ENCODE data around the gene CORO6. TPM values are rescaled to one million over a fixed set of nuclear protein-coding genes. Genes with fewer than 3 reads are reported as not detected.

CORO6 gene
- total and polyA plus RNA-seq, 2 of the 13 experiments (the other 11 are each of a cell fraction or from before 2014, with no cell fraction given) = 0.42 to 0.82 TPM

DNA sequence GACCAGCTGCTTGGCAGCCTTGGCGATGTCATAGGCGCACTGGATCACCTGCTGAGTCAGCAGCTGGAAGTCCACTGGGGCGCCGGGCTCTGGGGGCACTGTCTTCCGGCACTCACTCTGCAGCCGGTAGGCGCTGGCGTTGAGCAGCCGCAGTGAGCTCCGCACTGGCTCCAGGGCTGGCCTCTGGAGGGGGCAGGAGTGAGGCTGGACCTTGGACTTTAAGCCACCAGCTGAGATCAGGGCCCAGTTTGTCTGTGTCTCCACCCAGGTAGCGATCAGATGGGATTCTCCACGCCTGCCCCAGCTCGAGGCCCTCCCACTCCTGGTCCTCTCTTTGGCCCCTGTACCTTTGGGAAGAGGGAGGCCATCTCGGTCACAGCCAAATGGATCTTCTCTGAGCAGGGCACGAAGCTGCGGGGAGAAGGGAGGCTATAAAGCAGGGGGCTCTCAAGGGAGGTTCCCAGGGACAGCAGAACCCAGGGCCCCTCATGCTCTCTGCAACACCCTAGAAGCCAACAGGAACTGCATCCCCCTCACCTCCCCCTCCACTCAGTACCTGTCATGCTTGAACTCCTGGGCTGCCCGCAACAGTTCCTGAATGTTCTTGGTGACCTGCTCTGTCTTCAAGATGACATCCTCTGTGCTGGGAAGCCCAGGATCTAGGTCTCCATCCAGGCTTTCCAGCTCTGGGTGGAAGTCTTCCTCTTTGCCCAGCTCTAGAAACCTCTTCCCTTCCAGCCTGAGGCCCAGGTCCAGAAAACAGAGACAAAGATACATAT lies 47.8 kb downstream of the CORO6 start (continued):
- TF ChIP-seq, protein P1, sequence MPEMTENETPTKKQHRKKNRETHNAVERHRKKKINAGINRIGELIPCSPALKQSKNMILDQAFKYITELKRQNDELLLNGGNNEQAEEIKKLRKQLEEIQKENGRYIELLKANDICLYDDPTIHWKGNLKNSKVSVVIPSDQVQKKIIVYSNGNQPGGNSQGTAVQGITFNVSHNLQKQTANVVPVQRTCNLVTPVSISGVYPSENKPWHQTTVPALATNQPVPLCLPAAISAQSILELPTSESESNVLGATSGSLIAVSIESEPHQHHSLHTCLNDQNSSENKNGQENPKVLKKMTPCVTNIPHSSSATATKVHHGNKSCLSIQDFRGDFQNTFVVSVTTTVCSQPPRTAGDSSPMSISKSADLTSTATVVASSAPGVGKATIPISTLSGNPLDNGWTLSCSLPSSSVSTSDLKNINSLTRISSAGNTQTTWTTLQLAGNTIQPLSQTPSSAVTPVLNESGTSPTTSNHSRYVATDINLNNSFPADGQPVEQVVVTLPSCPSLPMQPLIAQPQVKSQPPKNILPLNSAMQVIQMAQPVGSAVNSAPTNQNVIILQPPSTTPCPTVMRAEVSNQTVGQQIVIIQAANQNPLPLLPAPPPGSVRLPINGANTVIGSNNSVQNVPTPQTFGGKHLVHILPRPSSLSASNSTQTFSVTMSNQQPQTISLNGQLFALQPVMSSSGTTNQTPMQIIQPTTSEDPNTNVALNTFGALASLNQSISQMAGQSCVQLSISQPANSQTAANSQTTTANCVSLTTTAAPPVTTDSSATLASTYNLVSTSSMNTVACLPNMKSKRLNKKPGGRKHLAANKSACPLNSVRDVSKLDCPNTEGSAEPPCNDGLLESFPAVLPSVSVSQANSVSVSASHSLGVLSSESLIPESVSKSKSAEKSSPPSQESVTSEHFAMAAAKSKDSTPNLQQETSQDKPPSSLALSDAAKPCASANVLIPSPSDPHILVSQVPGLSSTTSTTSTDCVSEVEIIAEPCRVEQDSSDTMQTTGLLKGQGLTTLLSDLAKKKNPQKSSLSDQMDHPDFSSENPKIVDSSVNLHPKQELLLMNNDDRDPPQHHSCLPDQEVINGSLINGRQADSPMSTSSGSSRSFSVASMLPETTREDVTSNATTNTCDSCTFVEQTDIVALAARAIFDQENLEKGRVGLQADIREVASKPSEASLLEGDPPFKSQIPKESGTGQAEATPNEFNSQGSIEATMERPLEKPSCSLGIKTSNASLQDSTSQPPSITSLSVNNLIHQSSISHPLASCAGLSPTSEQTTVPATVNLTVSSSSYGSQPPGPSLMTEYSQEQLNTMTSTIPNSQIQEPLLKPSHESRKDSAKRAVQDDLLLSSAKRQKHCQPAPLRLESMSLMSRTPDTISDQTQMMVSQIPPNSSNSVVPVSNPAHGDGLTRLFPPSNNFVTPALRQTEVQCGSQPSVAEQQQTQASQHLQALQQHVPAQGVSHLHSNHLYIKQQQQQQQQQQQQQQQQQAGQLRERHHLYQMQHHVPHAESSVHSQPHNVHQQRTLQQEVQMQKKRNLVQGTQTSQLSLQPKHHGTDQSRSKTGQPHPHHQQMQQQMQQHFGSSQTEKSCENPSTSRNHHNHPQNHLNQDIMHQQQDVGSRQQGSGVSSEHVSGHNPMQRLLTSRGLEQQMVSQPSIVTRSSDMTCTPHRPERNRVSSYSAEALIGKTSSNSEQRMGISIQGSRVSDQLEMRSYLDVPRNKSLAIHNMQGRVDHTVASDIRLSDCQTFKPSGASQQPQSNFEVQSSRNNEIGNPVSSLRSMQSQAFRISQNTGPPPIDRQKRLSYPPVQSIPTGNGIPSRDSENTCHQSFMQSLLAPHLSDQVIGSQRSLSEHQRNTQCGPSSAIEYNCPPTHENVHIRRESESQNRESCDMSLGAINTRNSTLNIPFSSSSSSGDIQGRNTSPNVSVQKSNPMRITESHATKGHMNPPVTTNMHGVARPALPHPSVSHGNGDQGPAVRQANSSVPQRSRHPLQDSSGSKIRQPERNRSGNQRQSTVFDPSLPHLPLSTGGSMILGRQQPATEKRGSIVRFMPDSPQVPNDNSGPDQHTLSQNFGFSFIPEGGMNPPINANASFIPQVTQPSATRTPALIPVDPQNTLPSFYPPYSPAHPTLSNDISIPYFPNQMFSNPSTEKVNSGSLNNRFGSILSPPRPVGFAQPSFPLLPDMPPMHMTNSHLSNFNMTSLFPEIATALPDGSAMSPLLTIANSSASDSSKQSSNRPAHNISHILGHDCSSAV (CRISPR knock-in tag; IDR thresholded peaks at IDR 0.05; ENCODE audit: borderline replicate concordance) = no peak
- TF ChIP-seq, protein P2, sequence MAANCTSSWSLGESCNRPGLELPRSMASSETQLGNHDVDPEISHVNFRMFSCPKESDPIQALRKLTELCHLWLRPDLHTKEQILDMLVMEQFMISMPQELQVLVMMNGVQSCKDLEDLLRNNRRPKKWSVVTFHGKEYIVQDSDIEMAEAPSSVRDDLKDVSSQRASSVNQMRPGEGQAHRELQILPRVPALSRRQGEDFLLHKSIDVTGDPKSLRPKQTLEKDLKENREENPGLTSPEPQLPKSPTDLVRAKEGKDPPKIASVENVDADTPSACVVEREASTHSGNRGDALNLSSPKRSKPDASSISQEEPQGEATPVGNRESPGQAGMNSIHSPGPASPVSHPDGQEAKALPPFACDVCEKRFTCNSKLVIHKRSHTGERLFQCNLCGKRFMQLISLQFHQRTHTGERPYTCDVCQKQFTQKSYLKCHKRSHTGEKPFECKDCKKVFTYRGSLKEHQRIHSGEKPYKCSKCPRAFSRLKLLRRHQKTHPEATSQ (CRISPR knock-in tag; IDR thresholded peaks at IDR 0.05; ENCODE audit: borderline replicate concordance) = 0 out of 2 replicates have a peak, but pooled peaks have one; percentile 33
- TF ChIP-seq PAX8 (CRISPR knock-in tag; IDR thresholded peaks at IDR 0.05; ENCODE audit: borderline replicate concordance) (0 out of 2 replicates have a peak, but pooled peaks have one; percentile 40), NFE2L1 (CRISPR knock-in tag; IDR thresholded peaks at IDR 0.05; ENCODE audit: borderline replicate concordance) (no peak), SP1 (IDR thresholded peaks at IDR 0.05) (no peak), SP1 (CRISPR knock-in tag; IDR thresholded peaks at IDR 0.05) (peak; percentile 37; the same call in 1 of the 2 replicates), TBL1XR1 (IDR thresholded peaks at IDR 0.05; ENCODE audit: borderline replicate concordance, low read length, partially characterized antibody) (no peak)
- TF ChIP-seq, protein P3, sequence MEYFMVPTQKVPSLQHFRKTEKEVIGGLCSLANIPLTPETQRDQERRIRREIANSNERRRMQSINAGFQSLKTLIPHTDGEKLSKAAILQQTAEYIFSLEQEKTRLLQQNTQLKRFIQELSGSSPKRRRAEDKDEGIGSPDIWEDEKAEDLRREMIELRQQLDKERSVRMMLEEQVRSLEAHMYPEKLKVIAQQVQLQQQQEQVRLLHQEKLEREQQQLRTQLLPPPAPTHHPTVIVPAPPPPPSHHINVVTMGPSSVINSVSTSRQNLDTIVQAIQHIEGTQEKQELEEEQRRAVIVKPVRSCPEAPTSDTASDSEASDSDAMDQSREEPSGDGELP (IDR thresholded peaks at IDR 0.05; ENCODE audit: borderline replicate concordance, low read depth) = peak; percentile 99
- TF ChIP-seq, protein P4, sequence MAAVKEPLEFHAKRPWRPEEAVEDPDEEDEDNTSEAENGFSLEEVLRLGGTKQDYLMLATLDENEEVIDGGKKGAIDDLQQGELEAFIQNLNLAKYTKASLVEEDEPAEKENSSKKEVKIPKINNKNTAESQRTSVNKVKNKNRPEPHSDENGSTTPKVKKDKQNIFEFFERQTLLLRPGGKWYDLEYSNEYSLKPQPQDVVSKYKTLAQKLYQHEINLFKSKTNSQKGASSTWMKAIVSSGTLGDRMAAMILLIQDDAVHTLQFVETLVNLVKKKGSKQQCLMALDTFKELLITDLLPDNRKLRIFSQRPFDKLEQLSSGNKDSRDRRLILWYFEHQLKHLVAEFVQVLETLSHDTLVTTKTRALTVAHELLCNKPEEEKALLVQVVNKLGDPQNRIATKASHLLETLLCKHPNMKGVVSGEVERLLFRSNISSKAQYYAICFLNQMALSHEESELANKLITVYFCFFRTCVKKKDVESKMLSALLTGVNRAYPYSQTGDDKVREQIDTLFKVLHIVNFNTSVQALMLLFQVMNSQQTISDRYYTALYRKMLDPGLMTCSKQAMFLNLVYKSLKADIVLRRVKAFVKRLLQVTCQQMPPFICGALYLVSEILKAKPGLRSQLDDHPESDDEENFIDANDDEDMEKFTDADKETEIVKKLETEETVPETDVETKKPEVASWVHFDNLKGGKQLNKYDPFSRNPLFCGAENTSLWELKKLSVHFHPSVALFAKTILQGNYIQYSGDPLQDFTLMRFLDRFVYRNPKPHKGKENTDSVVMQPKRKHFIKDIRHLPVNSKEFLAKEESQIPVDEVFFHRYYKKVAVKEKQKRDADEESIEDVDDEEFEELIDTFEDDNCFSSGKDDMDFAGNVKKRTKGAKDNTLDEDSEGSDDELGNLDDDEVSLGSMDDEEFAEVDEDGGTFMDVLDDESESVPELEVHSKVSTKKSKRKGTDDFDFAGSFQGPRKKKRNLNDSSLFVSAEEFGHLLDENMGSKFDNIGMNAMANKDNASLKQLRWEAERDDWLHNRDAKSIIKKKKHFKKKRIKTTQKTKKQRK (IDR thresholded peaks at IDR 0.05; ENCODE audit: low read length) = no peak
- TF ChIP-seq, protein P5, sequence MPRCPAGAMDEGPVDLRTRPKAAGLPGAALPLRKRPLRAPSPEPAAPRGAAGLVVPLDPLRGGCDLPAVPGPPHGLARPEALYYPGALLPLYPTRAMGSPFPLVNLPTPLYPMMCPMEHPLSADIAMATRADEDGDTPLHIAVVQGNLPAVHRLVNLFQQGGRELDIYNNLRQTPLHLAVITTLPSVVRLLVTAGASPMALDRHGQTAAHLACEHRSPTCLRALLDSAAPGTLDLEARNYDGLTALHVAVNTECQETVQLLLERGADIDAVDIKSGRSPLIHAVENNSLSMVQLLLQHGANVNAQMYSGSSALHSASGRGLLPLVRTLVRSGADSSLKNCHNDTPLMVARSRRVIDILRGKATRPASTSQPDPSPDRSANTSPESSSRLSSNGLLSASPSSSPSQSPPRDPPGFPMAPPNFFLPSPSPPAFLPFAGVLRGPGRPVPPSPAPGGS (CRISPR knock-in tag; IDR thresholded peaks at IDR 0.05) = no peak
- TF ChIP-seq, protein P6, sequence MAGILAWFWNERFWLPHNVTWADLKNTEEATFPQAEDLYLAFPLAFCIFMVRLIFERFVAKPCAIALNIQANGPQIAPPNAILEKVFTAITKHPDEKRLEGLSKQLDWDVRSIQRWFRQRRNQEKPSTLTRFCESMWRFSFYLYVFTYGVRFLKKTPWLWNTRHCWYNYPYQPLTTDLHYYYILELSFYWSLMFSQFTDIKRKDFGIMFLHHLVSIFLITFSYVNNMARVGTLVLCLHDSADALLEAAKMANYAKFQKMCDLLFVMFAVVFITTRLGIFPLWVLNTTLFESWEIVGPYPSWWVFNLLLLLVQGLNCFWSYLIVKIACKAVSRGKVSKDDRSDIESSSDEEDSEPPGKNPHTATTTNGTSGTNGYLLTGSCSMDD (CRISPR knock-in tag; IDR thresholded peaks at IDR 0.05) = no peak
